GM23338 (cell line): ENCODE results near the gene AP1M2. TPM values are rescaled to one million over a fixed set of nuclear protein-coding genes. Genes with fewer than 3 reads are reported as not detected.

Experiments
- ATAC-seq: fragments of 200-7000 bp; cut with Tn5 transposase; 3 replicates; pipeline ENCODE4 v1.9.1; 2020
- DNase-seq: peaks from one replicate; pipeline ENCODE4 v3.0.0-alpha.2; 2015; ENCODE audit warnings: low spot score
- H2AFZ ChIP-seq: fragments of 200-600 bp; sonication (generic); 2 replicates; pipeline ENCODE4 v1.8.0; 2016; ENCODE audit warnings: antibody characterized with exemption, mild to moderate bottlenecking, moderate library complexity
- H3F3A ChIP-seq: fragments of 200-600 bp; sonication (generic); replicated peaks from 2 replicates; pipeline ENCODE4 v1.8.0; 2017; ENCODE audit warnings: antibody characterized with exemption, mixed run types, low read depth
- H3K27ac ChIP-seq: fragments of 200-600 bp; sonication (generic); 2 replicates; pipeline ENCODE4 v1.6.1; 2016; ENCODE audit warnings: low read depth
- H3K27me3 ChIP-seq: fragments of 200-600 bp; sonication (generic); 2 replicates; pipeline ENCODE4 v1.8.0; 2016; ENCODE audit warnings: mild to moderate bottlenecking, mixed run types, moderate library complexity; ENCODE audit not compliant: insufficient read depth
- H3K36me3 ChIP-seq: fragments of 200-600 bp; sonication (generic); 2 replicates; pipeline ENCODE4 v1.8.0; 2016; ENCODE audit warnings: mild to moderate bottlenecking; ENCODE audit not compliant: insufficient read depth
- H3K4me1 ChIP-seq: fragments of 200-600 bp; sonication (generic); 2 replicates; pipeline ENCODE4 v1.8.0; 2016; ENCODE audit warnings: mild to moderate bottlenecking, moderate library complexity; ENCODE audit not compliant: insufficient read depth
- H3K4me2 ChIP-seq: fragments of 200-600 bp; sonication (generic); 2 replicates; pipeline ENCODE4 v1.7.1; 2017; ENCODE audit warnings: mixed run types
- H3K4me3 ChIP-seq: fragments of 200-600 bp; sonication (generic); 2 replicates; pipeline ENCODE4 v1.6.1; 2016; ENCODE audit warnings: mixed run types
- H3K79me2 ChIP-seq: fragments of 200-600 bp; sonication (generic); replicated peaks from 2 replicates; pipeline ENCODE4 v1.8.0; 2017; ENCODE audit warnings: mild to moderate bottlenecking; ENCODE audit not compliant: insufficient read depth
- H3K9me2 ChIP-seq: fragments of 200-600 bp; sonication (generic); 2 replicates; pipeline ENCODE4 v1.8.0; 2017; ENCODE audit not compliant: insufficient read depth
- H4K20me1 ChIP-seq: fragments of 200-600 bp; sonication (generic); replicated peaks from 2 replicates; pipeline ENCODE4 v1.8.0; 2017; ENCODE audit warnings: mild to moderate bottlenecking; ENCODE audit not compliant: insufficient read depth
- H3K27ac Mint-ChIP-seq: 2 replicates; pipeline ENCODE4 v1.8.0; 2020; ENCODE audit warnings: inconsistent platforms, mild to moderate bottlenecking, moderate library complexity, mixed read lengths
- H3K27me3 Mint-ChIP-seq: 3 replicates; pipeline ENCODE4 v1.8.0; 2022; ENCODE audit warnings: low read depth, mild to moderate bottlenecking, moderate library complexity, mixed read lengths, inconsistent platforms; ENCODE audit not compliant: insufficient read depth, poor library complexity
- H3K36me3 Mint-ChIP-seq: 3 replicates; pipeline ENCODE4 v1.8.0; 2021; ENCODE audit warnings: low read depth, mild to moderate bottlenecking, inconsistent platforms, moderate library complexity, mixed read lengths
- H3K4me1 Mint-ChIP-seq: 3 replicates; pipeline ENCODE4 v1.8.0; 2020; ENCODE audit warnings: mild to moderate bottlenecking, inconsistent platforms, mixed read lengths
- H3K4me3 Mint-ChIP-seq: 3 replicates; pipeline ENCODE4 v1.8.0; 2021; ENCODE audit warnings: moderate library complexity, mild to moderate bottlenecking, inconsistent platforms, mixed read lengths
- H3K9me3 Mint-ChIP-seq: 3 replicates; pipeline ENCODE4 v1.8.0; 2020; ENCODE audit warnings: moderate library complexity, mild to moderate bottlenecking, inconsistent platforms, mixed read lengths
- CREB1 ChIP-seq: fragments of 250-450 bp; sonication (Bioruptor Pico); IDR thresholded peaks from 2 replicates; pipeline ENCODE4 v1.5.0; 2020; ENCODE audit warnings: low read depth, mild to moderate bottlenecking, moderate library complexity
- EZH2 ChIP-seq: fragments of 200-600 bp; sonication (generic); IDR thresholded peaks from one replicate; pipeline ENCODE4 v1.8.0; 2017; ENCODE audit warnings: antibody characterized with exemption, mild to moderate bottlenecking, low read depth; ENCODE audit not compliant: unreplicated experiment
- EZH2phosphoT487 ChIP-seq: fragments of 200-600 bp; sonication (generic); IDR thresholded peaks from one replicate; pipeline ENCODE4 v1.8.1; 2018; ENCODE audit warnings: antibody characterized with exemption; ENCODE audit not compliant: unreplicated experiment
- NANOG ChIP-seq: IDR thresholded peaks from 2 replicates; pipeline ENCODE4 v1.6.1; 2016; ENCODE audit warnings: antibody characterized with exemption, borderline replicate concordance
- POLR2AphosphoS5 ChIP-seq: IDR thresholded peaks from 2 replicates; pipeline ENCODE4 v1.6.1; 2016; ENCODE audit warnings: antibody characterized with exemption, low read depth
- STAT1 ChIP-seq: IDR thresholded peaks from one replicate; pipeline ENCODE4 v1.6.1; 2016; ENCODE audit warnings: antibody characterized with exemption; ENCODE audit not compliant: unreplicated experiment
- ZNF114 ChIP-seq: fragments of 250-450 bp; sonication (Bioruptor Pico); IDR thresholded peaks from 2 replicates; pipeline ENCODE4 v1.5.0; 2020; ENCODE audit warnings: mild to moderate bottlenecking, moderate library complexity
- ZNF331 ChIP-seq: fragments of 250-450 bp; sonication (Bioruptor Pico); IDR thresholded peaks from 2 replicates; pipeline ENCODE4 v1.5.0; 2020; ENCODE audit warnings: low read depth, mild to moderate bottlenecking, moderate library complexity
- polyA plus RNA-seq: library from polyadenylated mRNA; unstranded; fragments of >200 nt; fragmentation: Nextera tagmentation; extraction: Ambion mirVana; gene quantifications from 2 replicates; pipeline ENCODE4 v1.2.1, GENCODE V29; 2016
- total RNA-seq: library from RNA; depleted of rRNA; stranded (reverse); fragments of >200 nt; shearing (Covaris generic); gene quantifications from 2 replicates; pipeline ENCODE4 v1.2.3, GENCODE V29; 2014
- TF ChIP-seq, protein P1 (sequence below): IDR thresholded peaks from 2 replicates; pipeline ENCODE4 v1.6.1; 2016; ENCODE audit warnings: antibody characterized with exemption
- TF ChIP-seq, protein P2 (sequence below): IDR thresholded peaks from one replicate; pipeline ENCODE4 v1.6.1; 2018; ENCODE audit warnings: antibody characterized with exemption; ENCODE audit not compliant: unreplicated experiment
- TF ChIP-seq, protein P3 (sequence below), 2 experiments: fragments of 200-600 bp in 1 of 2; sonication (generic) in 1 of 2; conservative IDR thresholded peaks; 2 replicates each; pipeline versions ENCODE4 v1.5.1 to v1.6.1; 2016 to 2017; ENCODE audit warnings: antibody characterized with exemption in 2 of 2, low read depth in 2 of 2, mild to moderate bottlenecking in 2 of 2, moderate library complexity in 1 of 2

Gene AP1M2
- total and polyA plus RNA-seq, 2 experiments from 2014 or later, result 128 to 165 TPM

DNA sequence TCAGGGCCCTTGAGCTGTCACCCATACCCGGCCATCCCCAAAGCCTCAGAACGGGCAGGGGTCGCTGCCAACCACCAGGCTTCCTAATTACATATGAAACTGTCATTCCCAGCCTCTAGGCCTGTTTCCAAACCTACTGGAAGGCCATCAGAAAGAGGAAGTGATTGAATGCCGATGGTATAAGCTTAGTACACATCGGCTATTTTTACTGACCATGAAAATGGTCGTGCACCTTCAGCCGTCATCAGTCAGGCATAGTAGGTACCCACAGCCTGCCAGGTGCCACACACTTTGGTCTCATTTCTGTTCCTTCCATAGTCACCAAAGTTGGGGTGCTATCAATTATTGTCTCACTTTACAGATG, 31.5 kb downstream of the AP1M2 start:
- H4K20me1 ChIP-seq, result peaks cover 8% of the 10 kb centered on the region
- no peaks in the 10 kb centered on the region for H3K27me3 ChIP-seq
- H3K4me1 ChIP-seq, result no peaks in the 10 kb centered on the region
- 0 out of 2 replicates have a peak overlapping the region, but pooled peaks have one; percentile 26 for H3K27ac ChIP-seq
- H3K4me3 Mint-ChIP-seq, result no peak overlapping the region
- H3K4me2 ChIP-seq, result no peak overlapping the region
- H3K9me3 Mint-ChIP-seq, result no peaks in the 10 kb centered on the region
- H3K27ac Mint-ChIP-seq, result no peak overlapping the region
- TF ChIP-seq EZH2phosphoT487, result no peak
- TF ChIP-seq, protein P1, sequence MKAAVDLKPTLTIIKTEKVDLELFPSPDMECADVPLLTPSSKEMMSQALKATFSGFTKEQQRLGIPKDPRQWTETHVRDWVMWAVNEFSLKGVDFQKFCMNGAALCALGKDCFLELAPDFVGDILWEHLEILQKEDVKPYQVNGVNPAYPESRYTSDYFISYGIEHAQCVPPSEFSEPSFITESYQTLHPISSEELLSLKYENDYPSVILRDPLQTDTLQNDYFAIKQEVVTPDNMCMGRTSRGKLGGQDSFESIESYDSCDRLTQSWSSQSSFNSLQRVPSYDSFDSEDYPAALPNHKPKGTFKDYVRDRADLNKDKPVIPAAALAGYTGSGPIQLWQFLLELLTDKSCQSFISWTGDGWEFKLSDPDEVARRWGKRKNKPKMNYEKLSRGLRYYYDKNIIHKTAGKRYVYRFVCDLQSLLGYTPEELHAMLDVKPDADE, result no peak
- no peak for TF ChIP-seq CREB1 (CRISPR knock-in tag)
- H3K9me2 ChIP-seq, result no peaks in the 10 kb centered on the region
- ATAC-seq (no peak), DNase-seq (no peak)
- H3K36me3 ChIP-seq, result peaks cover 23% of the 10 kb centered on the region; the same call in 1 of the 2 replicates
- no peak overlapping the region for H2AFZ ChIP-seq
- H3K36me3 Mint-ChIP-seq, result peaks cover 88% of the 10 kb centered on the region
- H3K4me3 ChIP-seq, result no peak overlapping the region
- no peaks in the 10 kb centered on the region for H3K4me1 Mint-ChIP-seq
- H3K79me2 ChIP-seq, result no peaks in the 10 kb centered on the region
- peaks cover 30% of the 10 kb centered on the region for H3F3A ChIP-seq
- H3K27me3 Mint-ChIP-seq, result peaks cover 20% of the 10 kb centered on the region

DNA sequence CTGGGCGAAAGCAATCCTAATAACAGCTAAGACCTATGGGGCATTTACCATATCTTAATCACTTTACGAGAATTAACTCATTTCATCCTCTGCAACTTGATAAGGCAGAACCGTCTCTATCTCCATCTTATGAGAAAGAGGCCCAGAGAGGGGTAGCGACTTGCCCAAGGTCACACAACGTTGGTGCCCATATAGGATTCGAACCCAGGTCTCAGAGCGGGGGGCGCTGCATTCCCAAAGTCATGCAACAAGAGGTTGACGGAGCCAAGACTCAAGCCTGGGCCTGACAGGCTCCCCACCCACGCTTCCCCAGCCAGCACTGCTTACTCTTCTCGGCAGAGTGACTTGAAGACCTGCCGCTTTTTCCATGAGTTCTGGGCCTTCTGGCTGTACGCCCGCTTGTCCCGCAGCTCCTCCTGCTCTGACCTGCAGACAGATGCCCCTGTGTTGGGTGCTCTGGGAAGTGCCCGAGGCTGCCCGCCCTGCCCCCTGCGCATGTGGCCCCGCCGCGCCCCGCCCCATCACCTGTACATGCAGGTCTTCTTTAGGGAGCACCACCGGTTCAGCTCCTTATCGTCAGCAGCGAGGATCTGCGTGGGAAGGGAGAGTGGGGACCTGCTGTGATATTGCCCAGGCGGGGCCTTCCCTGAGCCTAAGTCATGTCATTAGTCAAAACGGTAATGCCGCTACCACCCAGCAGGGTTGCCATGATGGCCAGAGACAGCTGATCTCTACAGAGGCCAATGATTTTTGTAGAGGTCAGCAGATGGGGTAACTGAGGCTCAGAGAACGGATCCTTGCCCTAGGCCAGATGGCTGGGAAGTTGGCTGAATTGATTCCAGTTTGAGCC, 32.1 kb downstream of the AP1M2 start:
- peaks cover 23% of the 10 kb centered on the region for H3K27me3 Mint-ChIP-seq
- H2AFZ ChIP-seq, result no peak overlapping the region
- no peaks in the 10 kb centered on the region for H3K27me3 ChIP-seq
- H3K4me3 Mint-ChIP-seq, result no peak overlapping the region
- no peak overlapping the region for H3K4me3 ChIP-seq
- no peaks in the 10 kb centered on the region for H3K4me1 Mint-ChIP-seq
- 0 out of 2 replicates have a peak overlapping the region, but pooled peaks have one; percentile 27 for H3K27ac Mint-ChIP-seq
- H3K79me2 ChIP-seq, result no peaks in the 10 kb centered on the region
- DNase-seq (no peak), ATAC-seq (no peak)
- peaks cover 88% of the 10 kb centered on the region for H3K36me3 Mint-ChIP-seq
- H3F3A ChIP-seq, result peaks cover 30% of the 10 kb centered on the region
- 0 out of 2 replicates have a peak overlapping the region, but pooled peaks have one; percentile 26 for H3K27ac ChIP-seq
- H4K20me1 ChIP-seq, result peaks cover 8% of the 10 kb centered on the region
- H3K9me2 ChIP-seq, result no peaks in the 10 kb centered on the region
- H3K4me1 ChIP-seq, result no peaks in the 10 kb centered on the region
- H3K9me3 Mint-ChIP-seq, result no peaks in the 10 kb centered on the region
- H3K36me3 ChIP-seq, result peaks cover 19% of the 10 kb centered on the region; the same call in 1 of the 2 replicates
- H3K4me2 ChIP-seq, result no peak overlapping the region
- TF ChIP-seq ZNF114 (CRISPR knock-in tag) (no peak), CREB1 (CRISPR knock-in tag) (no peak), POLR2AphosphoS5 (no peak), STAT1 (no peak), ZNF331 (CRISPR knock-in tag) (no peak), EZH2phosphoT487 (no peak), EZH2 (no peak), NANOG (no peak)
- TF ChIP-seq, protein P2, sequence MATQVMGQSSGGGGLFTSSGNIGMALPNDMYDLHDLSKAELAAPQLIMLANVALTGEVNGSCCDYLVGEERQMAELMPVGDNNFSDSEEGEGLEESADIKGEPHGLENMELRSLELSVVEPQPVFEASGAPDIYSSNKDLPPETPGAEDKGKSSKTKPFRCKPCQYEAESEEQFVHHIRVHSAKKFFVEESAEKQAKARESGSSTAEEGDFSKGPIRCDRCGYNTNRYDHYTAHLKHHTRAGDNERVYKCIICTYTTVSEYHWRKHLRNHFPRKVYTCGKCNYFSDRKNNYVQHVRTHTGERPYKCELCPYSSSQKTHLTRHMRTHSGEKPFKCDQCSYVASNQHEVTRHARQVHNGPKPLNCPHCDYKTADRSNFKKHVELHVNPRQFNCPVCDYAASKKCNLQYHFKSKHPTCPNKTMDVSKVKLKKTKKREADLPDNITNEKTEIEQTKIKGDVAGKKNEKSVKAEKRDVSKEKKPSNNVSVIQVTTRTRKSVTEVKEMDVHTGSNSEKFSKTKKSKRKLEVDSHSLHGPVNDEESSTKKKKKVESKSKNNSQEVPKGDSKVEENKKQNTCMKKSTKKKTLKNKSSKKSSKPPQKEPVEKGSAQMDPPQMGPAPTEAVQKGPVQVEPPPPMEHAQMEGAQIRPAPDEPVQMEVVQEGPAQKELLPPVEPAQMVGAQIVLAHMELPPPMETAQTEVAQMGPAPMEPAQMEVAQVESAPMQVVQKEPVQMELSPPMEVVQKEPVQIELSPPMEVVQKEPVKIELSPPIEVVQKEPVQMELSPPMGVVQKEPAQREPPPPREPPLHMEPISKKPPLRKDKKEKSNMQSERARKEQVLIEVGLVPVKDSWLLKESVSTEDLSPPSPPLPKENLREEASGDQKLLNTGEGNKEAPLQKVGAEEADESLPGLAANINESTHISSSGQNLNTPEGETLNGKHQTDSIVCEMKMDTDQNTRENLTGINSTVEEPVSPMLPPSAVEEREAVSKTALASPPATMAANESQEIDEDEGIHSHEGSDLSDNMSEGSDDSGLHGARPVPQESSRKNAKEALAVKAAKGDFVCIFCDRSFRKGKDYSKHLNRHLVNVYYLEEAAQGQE, result no peak
- TF ChIP-seq, protein P3, sequence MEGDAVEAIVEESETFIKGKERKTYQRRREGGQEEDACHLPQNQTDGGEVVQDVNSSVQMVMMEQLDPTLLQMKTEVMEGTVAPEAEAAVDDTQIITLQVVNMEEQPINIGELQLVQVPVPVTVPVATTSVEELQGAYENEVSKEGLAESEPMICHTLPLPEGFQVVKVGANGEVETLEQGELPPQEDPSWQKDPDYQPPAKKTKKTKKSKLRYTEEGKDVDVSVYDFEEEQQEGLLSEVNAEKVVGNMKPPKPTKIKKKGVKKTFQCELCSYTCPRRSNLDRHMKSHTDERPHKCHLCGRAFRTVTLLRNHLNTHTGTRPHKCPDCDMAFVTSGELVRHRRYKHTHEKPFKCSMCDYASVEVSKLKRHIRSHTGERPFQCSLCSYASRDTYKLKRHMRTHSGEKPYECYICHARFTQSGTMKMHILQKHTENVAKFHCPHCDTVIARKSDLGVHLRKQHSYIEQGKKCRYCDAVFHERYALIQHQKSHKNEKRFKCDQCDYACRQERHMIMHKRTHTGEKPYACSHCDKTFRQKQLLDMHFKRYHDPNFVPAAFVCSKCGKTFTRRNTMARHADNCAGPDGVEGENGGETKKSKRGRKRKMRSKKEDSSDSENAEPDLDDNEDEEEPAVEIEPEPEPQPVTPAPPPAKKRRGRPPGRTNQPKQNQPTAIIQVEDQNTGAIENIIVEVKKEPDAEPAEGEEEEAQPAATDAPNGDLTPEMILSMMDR (conservative IDR thresholded peaks at IDR 0.05; ENCODE audit: low read depth in 2 of 2), result no peak
- TF ChIP-seq, protein P1, result no peak
